Measurements from ENCODE around the gene ELOVL6. TPM values are rescaled to one million over a fixed set of nuclear protein-coding genes. Genes with fewer than 3 reads are reported as not detected.
"Not testable (repeated sequence)": the region's sequence is repeated elsewhere in the genome, so short reads cannot be mapped to it uniquely, and the experiment has no call there.

ELOVL6 gene
- total RNA-seq, 1 donor from 2014 or later, result 25.5 TPM

- no peaks in the 10 kb centered on the region for H4K20me1 ChIP-seq (ENCODE audit: insufficient read depth, low read length)
- peaks cover 7% of the 10 kb centered on the region for H3K4me1 Mint-ChIP-seq (ENCODE audit: low read depth, unreplicated experiment)
- no peaks in the 10 kb centered on the region for H3K27me3 Mint-ChIP-seq (ENCODE audit: low read depth, unreplicated experiment)
- H3K9me3 Mint-ChIP-seq (ENCODE audit: unreplicated experiment), result peaks cover 2% of the 10 kb centered on the region
- FAIRE-seq (no peak), DNase-seq (ENCODE audit: low read depth) (no peak)
- H3K27ac Mint-ChIP-seq (ENCODE audit: unreplicated experiment), result no peak overlapping the region
- no peak overlapping the region for H3K9ac ChIP-seq (ENCODE audit: low read length)
- TF ChIP-seq CTCF (IDR thresholded peaks at IDR 0.05; ENCODE audit: insufficient read depth, low read depth, low read length), result no peak
- no peak for TF ChIP-seq EZH2 (IDR thresholded peaks at IDR 0.05; ENCODE audit: insufficient read depth, low read length)
- no peak overlapping the region for H3K4me2 ChIP-seq (ENCODE audit: low read length)
- no peak overlapping the region for H3K27ac ChIP-seq (ENCODE audit: low read depth, low read length)
- H2AFZ ChIP-seq (ENCODE audit: low read depth, low read length), result no peak overlapping the region
- H3K36me3 Mint-ChIP-seq (ENCODE audit: low read depth, unreplicated experiment), result no peaks in the 10 kb centered on the region
- no peaks in the 10 kb centered on the region for H3K4me1 ChIP-seq (ENCODE audit: insufficient read depth, low read length)
- no peaks in the 10 kb centered on the region for H3K9me3 ChIP-seq (ENCODE audit: insufficient read depth, low read depth, low read length)
- no peak overlapping the region for H3K4me3 Mint-ChIP-seq (ENCODE audit: unreplicated experiment)
- H3K4me3 ChIP-seq (ENCODE audit: insufficient read depth, low read depth, low read length), result no peak overlapping the region
- H3K79me2 ChIP-seq (ENCODE audit: insufficient read depth, low read length), result no peaks in the 10 kb centered on the region
- H3K36me3 ChIP-seq (ENCODE audit: insufficient read depth, low read length), result no peaks in the 10 kb centered on the region
- H3K27me3 ChIP-seq (ENCODE audit: insufficient read depth, low read length), result no peaks in the 10 kb centered on the region
Observed at GRCh38 chr4:110224142-110224541, 25.7 kb upstream of the ELOVL6 start.

GRCh38 chr4:110218935-110219334 lies 20.5 kb upstream of the ELOVL6 start:
- H3K27ac ChIP-seq (ENCODE audit: low read depth, low read length); H3K27ac Mint-ChIP-seq (ENCODE audit: unreplicated experiment); H3K4me3 ChIP-seq (ENCODE audit: insufficient read depth, low read depth, low read length); H3K4me1 ChIP-seq (ENCODE audit: insufficient read depth, low read length); H3K79me2 ChIP-seq (ENCODE audit: insufficient read depth, low read length); H3K9me3 Mint-ChIP-seq (ENCODE audit: unreplicated experiment); H3K36me3 Mint-ChIP-seq (ENCODE audit: low read depth, unreplicated experiment); H4K20me1 ChIP-seq (ENCODE audit: insufficient read depth, low read length); H3K36me3 ChIP-seq (ENCODE audit: insufficient read depth, low read length); H3K4me3 Mint-ChIP-seq (ENCODE audit: unreplicated experiment); H3K27me3 ChIP-seq (ENCODE audit: insufficient read depth, low read length); H2AFZ ChIP-seq (ENCODE audit: low read depth, low read length); H3K27me3 Mint-ChIP-seq (ENCODE audit: low read depth, unreplicated experiment); H3K4me2 ChIP-seq (ENCODE audit: low read length); H3K4me1 Mint-ChIP-seq (ENCODE audit: low read depth, unreplicated experiment); FAIRE-seq; H3K9me3 ChIP-seq (ENCODE audit: insufficient read depth, low read depth, low read length); DNase-seq (ENCODE audit: low read depth); H3K9ac ChIP-seq (ENCODE audit: low read length): not testable (repeated sequence)

GRCh38 chr4:110217181-110217580 lies 18.8 kb upstream of the ELOVL6 start:
- H3K4me2 ChIP-seq (ENCODE audit: low read length); H4K20me1 ChIP-seq (ENCODE audit: insufficient read depth, low read length); FAIRE-seq; H3K27ac Mint-ChIP-seq (ENCODE audit: unreplicated experiment); H3K9me3 Mint-ChIP-seq (ENCODE audit: unreplicated experiment); H3K4me1 ChIP-seq (ENCODE audit: insufficient read depth, low read length); H3K27me3 Mint-ChIP-seq (ENCODE audit: low read depth, unreplicated experiment); H3K27me3 ChIP-seq (ENCODE audit: insufficient read depth, low read length); H3K36me3 Mint-ChIP-seq (ENCODE audit: low read depth, unreplicated experiment); H3K36me3 ChIP-seq (ENCODE audit: insufficient read depth, low read length); DNase-seq (ENCODE audit: low read depth); H3K27ac ChIP-seq (ENCODE audit: low read depth, low read length); H3K9ac ChIP-seq (ENCODE audit: low read length); H3K4me3 ChIP-seq (ENCODE audit: insufficient read depth, low read depth, low read length); H3K9me3 ChIP-seq (ENCODE audit: insufficient read depth, low read depth, low read length); H3K79me2 ChIP-seq (ENCODE audit: insufficient read depth, low read length); H3K4me3 Mint-ChIP-seq (ENCODE audit: unreplicated experiment); H3K4me1 Mint-ChIP-seq (ENCODE audit: low read depth, unreplicated experiment); H2AFZ ChIP-seq (ENCODE audit: low read depth, low read length): not testable (repeated sequence)

GRCh38 chr4:110216129-110216528 lies 17.7 kb upstream of the ELOVL6 start:
- H3K4me1 Mint-ChIP-seq (ENCODE audit: low read depth, unreplicated experiment), result no peaks in the 10 kb centered on the region
- FAIRE-seq (no peak), DNase-seq (ENCODE audit: low read depth) (no peak)
- no peak overlapping the region for H3K27ac Mint-ChIP-seq (ENCODE audit: unreplicated experiment)
- H3K4me3 Mint-ChIP-seq (ENCODE audit: unreplicated experiment), result no peak overlapping the region
- Histone ChIP-seq H3K9ac (ENCODE audit: low read length) (no peak overlapping the region), H3K4me1 (ENCODE audit: insufficient read depth, low read length) (no peaks in the 10 kb centered on the region), H3K27me3 (ENCODE audit: insufficient read depth, low read length) (no peaks in the 10 kb centered on the region), H4K20me1 (ENCODE audit: insufficient read depth, low read length) (no peaks in the 10 kb centered on the region), H2AFZ (ENCODE audit: low read depth, low read length) (no peak overlapping the region), H3K79me2 (ENCODE audit: insufficient read depth, low read length) (no peaks in the 10 kb centered on the region), H3K9me3 (ENCODE audit: insufficient read depth, low read depth, low read length) (no peaks in the 10 kb centered on the region), H3K4me3 (ENCODE audit: insufficient read depth, low read depth, low read length) (no peak overlapping the region), H3K36me3 (ENCODE audit: insufficient read depth, low read length) (no peaks in the 10 kb centered on the region), H3K27ac (ENCODE audit: low read depth, low read length) (no peak overlapping the region), H3K4me2 (ENCODE audit: low read length) (no peak overlapping the region)
- H3K36me3 Mint-ChIP-seq (ENCODE audit: low read depth, unreplicated experiment), result peaks cover 1% of the 10 kb centered on the region
- peaks cover 9% of the 10 kb centered on the region for H3K9me3 Mint-ChIP-seq (ENCODE audit: unreplicated experiment)
- no peak for TF ChIP-seq CTCF (IDR thresholded peaks at IDR 0.05; ENCODE audit: insufficient read depth, low read depth, low read length)
- no peak for TF ChIP-seq EZH2 (IDR thresholded peaks at IDR 0.05; ENCODE audit: insufficient read depth, low read length)
- no peaks in the 10 kb centered on the region for H3K27me3 Mint-ChIP-seq (ENCODE audit: low read depth, unreplicated experiment)
